A673 (cell line): ENCODE measurements around the gene PRR7. TPM values are rescaled to one million over a fixed set of nuclear protein-coding genes. Genes with fewer than 3 reads are reported as not detected.

Experiments used
- BruUV-seq: library from RNA; stranded (reverse); fragments of 400-500 nt; replicated peaks from 2 replicates; lab custom pipeline; 2021; lab: Mats Ljungman, UMichigan
- CTCF ChIA-PET: fragments of 300-600 bp; sonication (Branson Sonifier 250); formaldehyde crosslinking; loops from one replicate; lab custom pipeline; 2022; ENCODE audit warnings: antibody characterized with exemption; lab: Charles Lee
- POLR2A ChIA-PET: fragments of 300-600 bp; sonication (Branson Sonifier 250); formaldehyde crosslinking; loops from one replicate; lab custom pipeline; 2022; ENCODE audit warnings: antibody characterized with exemption; ENCODE audit not compliant: low non-redundant PET; lab: Charles Lee
- DNase-seq: peaks from one replicate; pipeline ENCODE4 v3.0.0-alpha.2; 2015; ENCODE audit warnings: low spot score
- H3K27ac ChIP-seq: fragments of 200-600 bp; sonication (generic); 2 replicates; pipeline ENCODE4 v1.5.1; 2016; ENCODE audit warnings: mixed run types, low read depth, mild to moderate bottlenecking, mixed read lengths, antibody characterized with exemption, low read length; ENCODE audit not compliant: poor library complexity, severe bottlenecking
- H3K27me3 ChIP-seq: fragments of 200-600 bp; sonication (generic); replicated peaks from 2 replicates; pipeline ENCODE4 v1.6.1; 2017; ENCODE audit warnings: mixed run types, low read depth, mild to moderate bottlenecking, mixed read lengths, antibody characterized with exemption, low read length; ENCODE audit not compliant: insufficient read depth, poor library complexity
- H3K36me3 ChIP-seq: fragments of 200-600 bp; sonication (generic); 2 replicates; pipeline ENCODE4 v1.6.1; 2016; ENCODE audit warnings: mixed run types, mild to moderate bottlenecking, mixed read lengths, antibody characterized with exemption, low read length; ENCODE audit not compliant: insufficient read depth, poor library complexity, severe bottlenecking
- H3K4me1 ChIP-seq: fragments of 200-600 bp; sonication (generic); 2 replicates; pipeline ENCODE4 v1.6.1; 2017; ENCODE audit warnings: mixed run types, mild to moderate bottlenecking, mixed read lengths, antibody characterized with exemption, low read length; ENCODE audit not compliant: insufficient read depth, poor library complexity, severe bottlenecking
- H3K4me3 ChIP-seq: fragments of 200-600 bp; sonication (generic); 2 replicates; pipeline ENCODE4 v1.5.1; 2016; ENCODE audit warnings: low read depth, mixed run types, mild to moderate bottlenecking, mixed read lengths, low read length; ENCODE audit not compliant: poor library complexity, severe bottlenecking
- H3K9me3 ChIP-seq: fragments of 200-600 bp; sonication (generic); 2 replicates; pipeline ENCODE4 v1.6.1; 2016; ENCODE audit warnings: mixed run types, low read depth, mild to moderate bottlenecking, mixed read lengths, antibody characterized with exemption, low read length; ENCODE audit not compliant: poor library complexity, severe bottlenecking
- EZH2 ChIP-seq: fragments of 200-600 bp; sonication (generic); IDR thresholded peaks from 2 replicates; pipeline ENCODE4 v1.6.1; 2017; ENCODE audit warnings: borderline replicate concordance, low read depth, mild to moderate bottlenecking, mixed read lengths, antibody characterized with exemption, low read length; ENCODE audit not compliant: poor library complexity, severe bottlenecking
- intact Hi-C: fragments of 100-400 bp; cut with micrococcal nuclease; formaldehyde crosslinking; loops from one replicate; pipeline ENCODE4 v1.10.0; 2022; ENCODE audit not compliant: unreplicated experiment
- total RNA-seq: library from RNA; stranded (reverse); gene quantifications from 2 replicates; pipeline ENCODE4 v1.2.3, GENCODE V29; 2021
- TF ChIP-seq, protein P1 (sequence below): fragments of 300-800, 200-600 bp; sonication (generic); conservative IDR thresholded peaks from 2 replicates; pipeline ENCODE4 v1.5.1; 2017; ENCODE audit warnings: low read depth, mild to moderate bottlenecking, antibody characterized with exemption, low read length, moderate library complexity, mixed read lengths

Gene PRR7
- total RNA-seq, 1 experiment from 2014 or later, result 3.0 TPM

DNA sequence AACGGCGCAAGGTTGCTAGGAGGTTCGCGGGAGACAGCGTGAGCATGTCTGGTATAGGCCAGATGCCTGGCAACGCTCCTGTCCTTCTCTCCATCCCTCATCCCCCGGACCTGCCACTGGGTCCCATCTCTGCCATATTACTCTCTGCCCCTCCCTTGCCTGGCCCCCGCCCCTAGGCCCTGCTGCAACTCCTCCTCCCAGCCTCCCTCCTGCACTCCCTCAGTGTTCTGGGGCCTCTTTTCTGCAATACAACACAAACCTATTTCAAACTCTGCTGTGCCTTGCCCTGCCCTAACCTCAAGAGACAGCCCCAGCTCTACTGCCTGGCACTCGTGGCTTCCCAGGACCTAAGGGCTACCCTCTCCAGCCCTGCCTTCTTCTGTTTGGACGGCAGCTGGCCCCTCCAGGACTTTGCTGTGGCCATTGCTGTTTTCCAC lies 35.8 kb downstream of the PRR7 start:
- BruUV-seq, result no TSS peak
- Histone ChIP-seq H3K36me3 (peaks cover 8% of the 10 kb centered on the region), H3K27me3 (no peaks in the 10 kb centered on the region), H3K27ac (no peak overlapping the region), H3K4me3 (no peak overlapping the region), H3K4me1 (no peaks in the 10 kb centered on the region), H3K9me3 (no peaks in the 10 kb centered on the region)
- TF ChIP-seq, protein P1, sequence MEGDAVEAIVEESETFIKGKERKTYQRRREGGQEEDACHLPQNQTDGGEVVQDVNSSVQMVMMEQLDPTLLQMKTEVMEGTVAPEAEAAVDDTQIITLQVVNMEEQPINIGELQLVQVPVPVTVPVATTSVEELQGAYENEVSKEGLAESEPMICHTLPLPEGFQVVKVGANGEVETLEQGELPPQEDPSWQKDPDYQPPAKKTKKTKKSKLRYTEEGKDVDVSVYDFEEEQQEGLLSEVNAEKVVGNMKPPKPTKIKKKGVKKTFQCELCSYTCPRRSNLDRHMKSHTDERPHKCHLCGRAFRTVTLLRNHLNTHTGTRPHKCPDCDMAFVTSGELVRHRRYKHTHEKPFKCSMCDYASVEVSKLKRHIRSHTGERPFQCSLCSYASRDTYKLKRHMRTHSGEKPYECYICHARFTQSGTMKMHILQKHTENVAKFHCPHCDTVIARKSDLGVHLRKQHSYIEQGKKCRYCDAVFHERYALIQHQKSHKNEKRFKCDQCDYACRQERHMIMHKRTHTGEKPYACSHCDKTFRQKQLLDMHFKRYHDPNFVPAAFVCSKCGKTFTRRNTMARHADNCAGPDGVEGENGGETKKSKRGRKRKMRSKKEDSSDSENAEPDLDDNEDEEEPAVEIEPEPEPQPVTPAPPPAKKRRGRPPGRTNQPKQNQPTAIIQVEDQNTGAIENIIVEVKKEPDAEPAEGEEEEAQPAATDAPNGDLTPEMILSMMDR, result no peak
- TF ChIP-seq EZH2, result no peak
- POLR2A ChIA-PET, result no interaction called here
- intact Hi-C loops, result no loop called here
- CTCF ChIA-PET, result interaction anchor here (0.6 kb wide), 1 partner anchor 175 kb away, joined by 5 read pairs; no protein-coding TSS in a partner anchor
- no peak for DNase-seq

DNA sequence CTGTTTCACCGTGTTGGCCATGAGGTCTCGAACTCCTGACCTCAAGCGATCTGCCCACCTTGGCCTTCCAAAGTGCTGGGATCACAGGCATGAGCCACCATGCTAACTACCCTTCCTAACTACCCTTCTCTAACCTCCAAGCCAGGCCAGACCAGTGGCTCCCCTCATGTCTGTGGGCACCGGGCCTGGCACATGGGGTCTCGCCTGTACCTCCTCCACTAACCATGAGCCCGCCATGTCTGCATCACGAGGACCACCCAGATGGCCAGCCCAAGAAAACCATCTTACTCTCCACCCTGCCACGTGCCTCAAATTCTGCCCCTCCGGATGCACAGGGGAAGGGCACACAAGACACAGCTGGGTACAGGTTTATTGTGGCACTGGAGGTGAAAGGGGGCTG lies 36.4 kb downstream of the PRR7 start:
- H3K27ac ChIP-seq, result no peak overlapping the region
- intact Hi-C loops, result no loop called here
- no peak for DNase-seq
- H3K4me3 ChIP-seq, result no peak overlapping the region
- H3K4me1 ChIP-seq, result no peaks in the 10 kb centered on the region
- H3K36me3 ChIP-seq, result peaks cover 14% of the 10 kb centered on the region
- no peak for TF ChIP-seq EZH2
- TF ChIP-seq, protein P1, result no peak
- H3K27me3 ChIP-seq, result no peaks in the 10 kb centered on the region
- no TSS peak for BruUV-seq
- H3K9me3 ChIP-seq, result no peaks in the 10 kb centered on the region
- ChIA-PET POLR2A (no interaction called here), CTCF (interaction anchor here (0.6 kb wide), 1 partner anchor 176 kb away, joined by 5 read pairs; no protein-coding TSS in a partner anchor)

DNA sequence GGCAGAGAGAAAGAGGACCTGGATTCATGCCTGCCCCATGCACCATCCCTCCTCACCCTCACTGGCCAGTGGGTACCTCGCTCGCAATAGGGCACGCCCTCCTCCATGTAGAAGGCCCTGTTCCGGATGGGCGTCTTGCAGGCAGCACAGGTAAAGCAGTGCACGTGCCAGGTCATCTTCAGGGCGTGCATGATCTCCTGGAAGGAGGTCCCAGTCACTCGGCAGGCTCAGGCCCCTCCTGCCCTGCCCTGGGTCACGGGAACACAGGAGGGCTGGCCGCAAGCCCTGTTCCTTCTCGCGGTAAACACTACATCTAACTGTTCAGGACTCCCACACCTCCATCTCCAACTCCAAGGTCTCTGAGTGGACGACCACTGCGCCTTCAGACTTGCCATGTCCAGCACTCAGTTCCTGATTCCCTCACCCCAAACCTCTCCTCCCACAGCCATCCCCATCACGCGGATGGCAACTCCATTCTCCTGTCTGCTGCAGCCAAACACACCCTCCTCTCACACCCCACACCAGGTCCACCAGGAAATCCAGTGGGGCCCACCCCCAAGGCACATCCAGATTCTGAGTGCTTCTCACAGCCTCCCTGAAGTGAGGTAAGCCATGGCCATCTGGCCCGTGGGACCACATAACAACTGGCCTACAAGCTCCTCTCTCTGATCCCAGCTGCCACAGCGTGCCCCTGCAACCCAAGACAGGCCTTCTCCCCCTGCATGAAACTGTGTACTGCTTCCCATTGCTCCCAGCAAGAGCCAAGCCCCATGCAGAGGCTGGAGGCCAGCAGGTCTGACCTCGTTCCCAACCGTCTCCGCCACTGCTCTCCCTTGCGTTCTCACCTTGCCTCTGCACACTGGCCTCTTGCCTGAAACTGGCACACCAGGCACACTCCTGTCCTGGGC lies 37.6 kb downstream of the PRR7 start:
- intact Hi-C loops, result no loop called here
- no peak overlapping the region for H3K4me3 ChIP-seq
- no peaks in the 10 kb centered on the region for H3K9me3 ChIP-seq
- ChIA-PET CTCF (no interaction called here), POLR2A (no interaction called here)
- no peaks in the 10 kb centered on the region for H3K4me1 ChIP-seq
- no TSS peak for BruUV-seq
- DNase-seq, result no peak
- H3K27me3 ChIP-seq, result no peaks in the 10 kb centered on the region
- H3K36me3 ChIP-seq, result peaks cover 20% of the 10 kb centered on the region
- no peak for TF ChIP-seq EZH2
- TF ChIP-seq, protein P1, result no peak
- no peak overlapping the region for H3K27ac ChIP-seq
